OCI-LY7 (cell line): ENCODE data around the gene LPA. TPM values are rescaled to one million over a fixed set of nuclear protein-coding genes. Genes with fewer than 3 reads are reported as not detected.

Source experiments
- BruUV-seq: library from RNA; stranded (reverse); fragments of 400-500 nt; replicated peaks from 2 replicates; lab custom pipeline; 2021; lab: Mats Ljungman, UMichigan
- CTCF ChIA-PET: fragments of 300-600 bp; sonication (Branson Sonifier 250); formaldehyde crosslinking; loops from one replicate; lab custom pipeline; 2022; ENCODE audit warnings: antibody characterized with exemption; ENCODE audit not compliant: unreplicated experiment; lab: Charles Lee
- POLR2A ChIA-PET: fragments of 300-600 bp; sonication (Branson Sonifier 250); formaldehyde crosslinking; loops from one replicate; lab custom pipeline; 2022; ENCODE audit warnings: antibody characterized with exemption; lab: Charles Lee
- DNase-seq: peaks from one replicate; pipeline ENCODE4 v3.0.0-alpha.2; 2015; ENCODE audit warnings: low spot score
- H2AFZ ChIP-seq: fragments of 200-600 bp; sonication (generic), shearing (Covaris generic); 2 replicates; pipeline ENCODE4 v1.6.1; 2014; ENCODE audit warnings: mild to moderate bottlenecking, antibody characterized with exemption, low read length, moderate library complexity
- H3K27ac ChIP-seq: fragments of 200-600 bp; sonication (generic); 2 replicates; pipeline ENCODE4 v1.5.1; 2014; ENCODE audit warnings: mixed run types, low read depth, mild to moderate bottlenecking, moderate library complexity, low read length, inconsistent platforms; ENCODE audit not compliant: poor library complexity, severe bottlenecking
- H3K36me3 ChIP-seq: fragments of 200-600 bp; sonication (generic); 2 replicates; pipeline ENCODE4 v1.6.1; 2014; ENCODE audit warnings: mild to moderate bottlenecking, antibody characterized with exemption, low read length, moderate library complexity, mixed read lengths; ENCODE audit not compliant: insufficient read depth
- H3K4me1 ChIP-seq: fragments of 200-600 bp; sonication (generic); 2 replicates; pipeline ENCODE4 v1.5.1; 2014; ENCODE audit warnings: mild to moderate bottlenecking, low read length; ENCODE audit not compliant: insufficient read depth, poor library complexity, severe bottlenecking
- H3K4me2 ChIP-seq: fragments of 200-600 bp; sonication (generic); 2 replicates; pipeline ENCODE4 v1.6.1; 2014; ENCODE audit warnings: mild to moderate bottlenecking, low read length
- H3K4me3 ChIP-seq: fragments of 200-600 bp; sonication (generic); 2 replicates; pipeline ENCODE4 v1.5.1; 2014; ENCODE audit warnings: mild to moderate bottlenecking, low read depth, low read length; ENCODE audit not compliant: poor library complexity, severe bottlenecking
- H3K79me2 ChIP-seq: fragments of 200-600 bp; sonication (generic); 2 replicates; pipeline ENCODE4 v1.6.1; 2016; ENCODE audit warnings: low read depth, mild to moderate bottlenecking, low read length, moderate library complexity, mixed read lengths; ENCODE audit not compliant: insufficient read depth
- H3K9me2 ChIP-seq: fragments of 200-600 bp; sonication (generic); 2 replicates; pipeline ENCODE4 v1.6.1; 2016; ENCODE audit warnings: mild to moderate bottlenecking, low read length, mixed read lengths; ENCODE audit not compliant: insufficient read depth
- H3K9me3 ChIP-seq: fragments of 200-600 bp; sonication (generic); 2 replicates; pipeline ENCODE4 v1.6.1; 2014; ENCODE audit warnings: mild to moderate bottlenecking, mixed run types, low read length, mixed read lengths
- H4K20me1 ChIP-seq: fragments of 200-600 bp; sonication (generic); 2 replicates; pipeline ENCODE4 v1.6.1; 2014; ENCODE audit warnings: mild to moderate bottlenecking, antibody characterized with exemption, low read length, moderate library complexity, mixed read lengths; ENCODE audit not compliant: insufficient read depth
- CTCF ChIP-seq: fragments of 200-600 bp; sonication (generic); conservative IDR thresholded peaks from 2 replicates; pipeline ENCODE4 v1.5.1; 2014; ENCODE audit warnings: mild to moderate bottlenecking, antibody characterized with exemption, low read length, moderate library complexity, mixed read lengths
- EZH2phosphoT487 ChIP-seq: fragments of 200-600 bp; sonication (generic); IDR thresholded peaks from 2 replicates; pipeline ENCODE4 v1.6.1; 2018; ENCODE audit warnings: low read depth, borderline replicate concordance, mild to moderate bottlenecking, mixed run types, antibody characterized with exemption, low read length, moderate library complexity, mixed read lengths
- intact Hi-C: fragments of 100-400 bp; cut with micrococcal nuclease; formaldehyde crosslinking; loops from one replicate; pipeline ENCODE4 v1.10.0; 2022; ENCODE audit not compliant: unreplicated experiment
- total RNA-seq, 2 experiments: library from RNA; depleted of rRNA in 1 of 2; stranded (reverse); fragments of >200 nt in 1 of 2; shearing (Covaris generic) in 1 of 2; gene quantifications; 2 replicates each; pipeline ENCODE4 v1.2.3, GENCODE V29; 2014 to 2022

The LPA gene
- total RNA-seq, 2 experiments from 2014 or later, result not detected

GRCh38 chr6:160489091-160489490, 175.0 kb downstream of the LPA start:
- POLR2A ChIA-PET, result interaction anchor here (1.2 kb wide), 1 partner anchor 865 kb away, joined by 3 read pairs; no protein-coding TSS in a partner anchor
- H4K20me1 ChIP-seq, result no peaks in the 10 kb centered on the region
- no peaks in the 10 kb centered on the region for H3K4me1 ChIP-seq
- H3K4me2 ChIP-seq, result no peak overlapping the region
- no peak overlapping the region for H3K27ac ChIP-seq
- no peaks in the 10 kb centered on the region for H3K9me3 ChIP-seq
- BruUV-seq, result no TSS peak
- intact Hi-C loops, result no loop called here
- no peaks in the 10 kb centered on the region for H3K36me3 ChIP-seq
- no peak overlapping the region for H2AFZ ChIP-seq
- no peaks in the 10 kb centered on the region for H3K9me2 ChIP-seq
- CTCF ChIA-PET, result no interaction called here
- DNase-seq, result no peak
- TF ChIP-seq CTCF (no peak), EZH2phosphoT487 (no peak)
- H3K4me3 ChIP-seq, result no peak overlapping the region
- H3K79me2 ChIP-seq, result no peaks in the 10 kb centered on the region

- no TSS peak for BruUV-seq
- H3K36me3 ChIP-seq, result no peaks in the 10 kb centered on the region
- no peak overlapping the region for H2AFZ ChIP-seq
- ChIA-PET POLR2A (no interaction called here), CTCF (no interaction called here)
- no peaks in the 10 kb centered on the region for H3K9me2 ChIP-seq
- no peaks in the 10 kb centered on the region for H3K9me3 ChIP-seq
- intact Hi-C loops, result no loop called here
- no peak for DNase-seq
- H3K27ac ChIP-seq, result no peak overlapping the region
- H3K4me1 ChIP-seq, result no peaks in the 10 kb centered on the region
- TF ChIP-seq EZH2phosphoT487, result no peak
- TF ChIP-seq CTCF, result no peak
- no peaks in the 10 kb centered on the region for H4K20me1 ChIP-seq
- H3K79me2 ChIP-seq, result no peaks in the 10 kb centered on the region
- H3K4me3 ChIP-seq, result no peak overlapping the region
- no peak overlapping the region for H3K4me2 ChIP-seq
Observed at GRCh38 chr6:160487116-160487515, 177.0 kb downstream of the LPA start.

Other genes with a start within 250 kb of the LPA start
- 3.7 and 5.1 TPM in 2 replicates for gene PLG, start 38.0 kb upstream of the LPA start, total RNA-seq (2014; rRNA removed; shearing (Covaris generic))
- 2.3 and 3.4 TPM in 2 replicates for gene PLG, start 38.0 kb upstream of the LPA start, total RNA-seq (2022)